Loucy (cell line): ENCODE results near the gene U2AF2.

Experiments
- H2AFZ ChIP-seq: fragments of 200-600 bp; sonication (generic); 2 replicates; pipeline ENCODE4 v1.6.0; 2016; ENCODE audit warnings: antibody characterized with exemption, mild to moderate bottlenecking, low read length, moderate library complexity
- H3F3A ChIP-seq: fragments of 200-600 bp; 2 replicates; pipeline ENCODE4 v1.6.0; 2016; ENCODE audit warnings: antibody characterized with exemption, low read depth, mild to moderate bottlenecking
- H3K27me3 ChIP-seq: fragments of 200-600 bp; sonication (generic); 2 replicates; pipeline ENCODE4 v1.6.1; 2014; ENCODE audit warnings: low read length, mild to moderate bottlenecking; ENCODE audit not compliant: insufficient read depth, poor library complexity, severe bottlenecking
- H3K36me3 ChIP-seq: fragments of 200-600 bp; sonication (generic); 2 replicates; pipeline ENCODE4 v1.6.1; 2016; ENCODE audit warnings: low read length; ENCODE audit not compliant: insufficient read depth
- H3K4me1 ChIP-seq: fragments of 200-600 bp; sonication (generic); 2 replicates; pipeline ENCODE4 v1.5.1; 2014; ENCODE audit warnings: low read length, mild to moderate bottlenecking; ENCODE audit not compliant: insufficient read depth, poor library complexity, severe bottlenecking
- H3K4me2 ChIP-seq: fragments of 200-600 bp; sonication (generic); 2 replicates; pipeline ENCODE4 v1.6.0; 2014; ENCODE audit warnings: antibody characterized with exemption, low read length, low read depth, mild to moderate bottlenecking; ENCODE audit not compliant: poor library complexity, severe bottlenecking
- H3K4me3 ChIP-seq: fragments of 200-600 bp; sonication (generic); 2 replicates; pipeline ENCODE4 v1.5.1; 2014; ENCODE audit warnings: low read length, mild to moderate bottlenecking, mixed read lengths; ENCODE audit not compliant: poor library complexity, severe bottlenecking
- H3K79me2 ChIP-seq: fragments of 200-600 bp; sonication (generic); 2 replicates; pipeline ENCODE4 v1.6.1; 2014; ENCODE audit warnings: low read length; ENCODE audit not compliant: insufficient read depth
- H3K9ac ChIP-seq: fragments of 200-600 bp; sonication (generic); 2 replicates; pipeline ENCODE4 v1.6.0; 2014; ENCODE audit warnings: mild to moderate bottlenecking, low read depth, low read length, moderate library complexity; ENCODE audit not compliant: poor library complexity, severe bottlenecking
- H3K9me2 ChIP-seq: fragments of 200-600 bp; sonication (generic); replicated peaks from 2 replicates; pipeline ENCODE4 v1.6.1; 2016; ENCODE audit warnings: low read depth, low read length, mixed read lengths
- H3K9me3 ChIP-seq: fragments of 200-600 bp; sonication (generic); 2 replicates; pipeline ENCODE4 v1.6.1; 2014; ENCODE audit warnings: mild to moderate bottlenecking, antibody characterized with exemption, low read length, low read depth; ENCODE audit not compliant: insufficient read depth
- H4K20me1 ChIP-seq: fragments of 200-600 bp; sonication (generic); 2 replicates; pipeline ENCODE4 v1.6.0; 2014; ENCODE audit warnings: antibody characterized with exemption, low read length, mild to moderate bottlenecking; ENCODE audit not compliant: insufficient read depth, poor library complexity, severe bottlenecking
- EZH2phosphoT487 ChIP-seq: fragments of 200-600 bp; IDR thresholded peaks from 2 replicates; pipeline ENCODE4 v1.6.1; 2018; ENCODE audit warnings: antibody characterized with exemption, mild to moderate bottlenecking, moderate library complexity, borderline replicate concordance
- TF ChIP-seq, protein P1 (sequence below): fragments of 200-600 bp; sonication (generic); conservative IDR thresholded peaks from 2 replicates; pipeline ENCODE4 v1.5.1; 2014; ENCODE audit warnings: mild to moderate bottlenecking, antibody characterized with exemption, low read length

Gene U2AF2

DNA sequence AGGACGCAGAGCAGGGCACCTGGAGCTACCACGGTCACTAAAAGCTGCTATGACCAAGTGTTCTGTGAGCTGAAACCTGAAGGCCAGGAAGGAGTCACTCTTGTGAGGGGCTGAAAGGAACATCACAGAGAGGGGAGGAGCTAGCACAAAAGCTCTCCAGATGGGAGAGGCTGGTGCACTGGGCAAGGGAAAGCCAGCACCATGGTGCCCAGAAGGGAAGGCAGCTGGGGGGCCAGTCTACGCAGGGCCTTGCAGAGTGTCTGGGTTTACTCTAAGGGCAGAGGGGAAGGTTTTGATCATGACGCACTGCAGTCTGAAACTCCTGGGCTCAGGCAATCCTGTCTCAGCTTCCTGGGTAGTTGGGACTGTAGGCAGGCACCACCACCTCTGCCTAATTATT, 18.1 kb upstream of the U2AF2 start:
- Histone ChIP-seq H4K20me1 (peaks cover 8% of the 10 kb centered on the region), H3K36me3 (no peaks in the 10 kb centered on the region), H3K9ac (peak overlapping the region; percentile 96), H3K4me3 (peak overlapping the region; percentile 96), H2AFZ (no peak overlapping the region), H3K4me1 (peaks cover 37% of the 10 kb centered on the region), H3K9me3 (no peaks in the 10 kb centered on the region), H3K9me2 (no peaks in the 10 kb centered on the region), H3K79me2 (peaks cover 46% of the 10 kb centered on the region), H3K4me2 (peak overlapping the region; percentile 99), H3F3A (no peaks in the 10 kb centered on the region), H3K27me3 (no peaks in the 10 kb centered on the region)
- TF ChIP-seq EZH2phosphoT487 = no peak
- TF ChIP-seq, protein P1, sequence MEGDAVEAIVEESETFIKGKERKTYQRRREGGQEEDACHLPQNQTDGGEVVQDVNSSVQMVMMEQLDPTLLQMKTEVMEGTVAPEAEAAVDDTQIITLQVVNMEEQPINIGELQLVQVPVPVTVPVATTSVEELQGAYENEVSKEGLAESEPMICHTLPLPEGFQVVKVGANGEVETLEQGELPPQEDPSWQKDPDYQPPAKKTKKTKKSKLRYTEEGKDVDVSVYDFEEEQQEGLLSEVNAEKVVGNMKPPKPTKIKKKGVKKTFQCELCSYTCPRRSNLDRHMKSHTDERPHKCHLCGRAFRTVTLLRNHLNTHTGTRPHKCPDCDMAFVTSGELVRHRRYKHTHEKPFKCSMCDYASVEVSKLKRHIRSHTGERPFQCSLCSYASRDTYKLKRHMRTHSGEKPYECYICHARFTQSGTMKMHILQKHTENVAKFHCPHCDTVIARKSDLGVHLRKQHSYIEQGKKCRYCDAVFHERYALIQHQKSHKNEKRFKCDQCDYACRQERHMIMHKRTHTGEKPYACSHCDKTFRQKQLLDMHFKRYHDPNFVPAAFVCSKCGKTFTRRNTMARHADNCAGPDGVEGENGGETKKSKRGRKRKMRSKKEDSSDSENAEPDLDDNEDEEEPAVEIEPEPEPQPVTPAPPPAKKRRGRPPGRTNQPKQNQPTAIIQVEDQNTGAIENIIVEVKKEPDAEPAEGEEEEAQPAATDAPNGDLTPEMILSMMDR = no peak

DNA sequence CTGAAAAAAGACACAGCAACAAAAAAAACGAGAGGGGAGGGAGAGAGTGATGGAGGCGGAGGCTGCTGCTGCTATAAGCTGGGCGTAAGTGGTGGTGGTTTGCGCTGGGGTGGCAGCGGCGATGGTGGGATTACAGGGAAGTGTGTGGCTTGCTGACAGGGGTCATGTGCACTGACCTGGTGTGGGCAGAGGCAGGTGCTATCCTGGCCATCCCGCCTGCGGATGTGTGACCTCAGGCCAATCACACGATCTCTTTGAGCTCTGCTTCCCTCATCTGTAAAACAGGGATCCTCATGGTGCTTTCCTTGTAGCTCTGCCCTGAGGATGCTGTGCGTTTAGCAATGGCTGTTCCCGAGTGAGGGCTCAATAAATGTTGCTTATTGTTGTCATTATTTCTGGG, 17.3 kb upstream of the U2AF2 start:
- Histone ChIP-seq H3K4me3 (no peak overlapping the region), H3K9me3 (no peaks in the 10 kb centered on the region), H3K9me2 (no peaks in the 10 kb centered on the region), H3K27me3 (no peaks in the 10 kb centered on the region), H3K36me3 (no peaks in the 10 kb centered on the region), H3K4me1 (peaks cover 40% of the 10 kb centered on the region), H4K20me1 (peaks cover 8% of the 10 kb centered on the region), H3K9ac (no peak overlapping the region), H3F3A (no peaks in the 10 kb centered on the region), H3K4me2 (peak overlapping the region; percentile 99), H2AFZ (no peak overlapping the region), H3K79me2 (peaks cover 53% of the 10 kb centered on the region)
- no peak for TF ChIP-seq EZH2phosphoT487
- TF ChIP-seq, protein P1 = no peak

DNA sequence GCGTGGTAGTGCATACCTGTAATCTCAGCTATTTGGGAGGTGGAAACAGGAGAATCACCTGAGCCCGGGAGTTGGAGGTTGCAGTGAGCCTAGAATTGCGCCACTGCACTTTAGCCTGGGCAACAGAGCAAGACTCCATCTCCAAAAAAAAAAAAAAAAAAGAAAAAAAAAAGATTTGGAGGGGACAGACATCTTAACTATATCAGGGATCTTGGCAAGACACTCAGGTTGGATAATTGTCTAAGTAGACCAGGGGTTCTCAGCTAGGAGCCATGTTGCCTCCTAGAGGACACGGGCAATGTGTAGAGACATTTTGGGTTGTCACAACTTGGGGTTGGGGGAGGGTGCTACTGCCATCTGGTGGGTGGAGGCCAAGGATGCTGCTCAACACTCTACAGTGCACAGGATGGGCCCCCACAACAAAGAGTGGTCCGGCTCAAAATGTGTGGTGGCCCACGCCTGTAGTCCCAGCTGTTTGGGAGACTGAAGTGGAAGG, 15.9 kb upstream of the U2AF2 start:
- Histone ChIP-seq H3K4me3 (peak overlapping the region; percentile 58), H3K9ac (no peak overlapping the region), H3F3A (no peaks in the 10 kb centered on the region), H2AFZ (no peak overlapping the region), H4K20me1 (peaks cover 8% of the 10 kb centered on the region), H3K4me1 (peaks cover 45% of the 10 kb centered on the region), H3K4me2 (peak overlapping the region; percentile 52), H3K79me2 (peaks cover 64% of the 10 kb centered on the region), H3K9me3 (no peaks in the 10 kb centered on the region), H3K36me3 (no peaks in the 10 kb centered on the region), H3K9me2 (no peaks in the 10 kb centered on the region), H3K27me3 (no peaks in the 10 kb centered on the region)
- TF ChIP-seq EZH2phosphoT487 = no peak
- TF ChIP-seq, protein P1 = peak; percentile 75
